HepG2 (cell line): ENCODE measurements around the gene RUNX2. TPM values are rescaled to one million over a fixed set of nuclear protein-coding genes. Genes with fewer than 3 reads are reported as not detected.

Experiments used
- ATAC-seq: fragments of 200-7000 bp; cut with Tn5 transposase; 3 replicates; pipeline ENCODE4 v1.9.1; 2020; ENCODE audit warnings: mild to moderate bottlenecking, moderate library complexity
- BruUV-seq: library from RNA; stranded (reverse); fragments of 400-500 nt; replicated peaks from 2 replicates; lab custom pipeline; 2021; lab: Mats Ljungman, UMichigan
- CTCF ChIA-PET: fragments of 300-600 bp; formaldehyde crosslinking; extraction: SDS; loops from one replicate; lab custom pipeline; 2021; ENCODE audit warnings: low total read pairs, inconsistent platforms, low intra/inter-chr PET ratio; lab: Yijun Ruan, JAX
- POLR2A ChIA-PET: fragments of 350-600 bp; sonication (Branson Sonifier 250); formaldehyde crosslinking; loops from one replicate; lab custom pipeline; 2020; ENCODE audit warnings: antibody characterized with exemption, inconsistent platforms; lab: Yijun Ruan, JAX
- DNase-seq: peaks from one replicate; pipeline ENCODE4 v3.0.0-alpha.2; 2015; ENCODE audit warnings: low spot score
- FAIRE-seq: peaks from 3 replicates; lab custom pipeline; 2011; peaks lifted over from hg19 to GRCh38; lab: Jason Lieb, UNC
- H2AFZ ChIP-seq: one replicate; pipeline ENCODE4 v1.6.1; 2011; ENCODE audit warnings: low read length, inconsistent platforms
- H3K27ac ChIP-seq: fragments of 300-600 bp; 3 replicates; pipeline ENCODE4 v1.8.0; 2011; ENCODE audit warnings: mixed run types, mild to moderate bottlenecking, mixed read lengths, low read length, inconsistent platforms; ENCODE audit not compliant: insufficient read depth; ENCODE audit errors: extremely low read length
- H3K27me3 ChIP-seq, 2 experiments: fragments of 200-600 bp in 1 of 2; 2 replicates in 1 of 2; 3 replicates in 1 of 2; pipeline versions ENCODE4 v1.6.0 to v1.8.0; 2011; ENCODE audit warnings: low read length in 2 of 2, mild to moderate bottlenecking in 2 of 2, moderate library complexity in 2 of 2, inconsistent platforms in 1 of 2; ENCODE audit not compliant: insufficient read depth in 2 of 2, control insufficient read depth in 1 of 2
- H3K36me3 ChIP-seq, 2 experiments: fragments of 200-600 bp in 1 of 2; replicated peaks in 1 of 2; 2 replicates in 1 of 2; 3 replicates in 1 of 2; pipeline versions ENCODE4 v1.5.1 to v1.8.0; 2011; ENCODE audit warnings: low read length in 2 of 2, inconsistent platforms in 1 of 2; ENCODE audit not compliant: insufficient read depth in 2 of 2, control insufficient read depth in 1 of 2
- H3K4me1 ChIP-seq: 2 replicates; pipeline ENCODE4 v1.5.1; 2012; ENCODE audit warnings: low read length, inconsistent platforms; ENCODE audit not compliant: insufficient read depth
- H3K4me2 ChIP-seq: 2 replicates; pipeline ENCODE4 v1.6.0; 2011; ENCODE audit warnings: low read depth, low read length, inconsistent platforms
- H3K4me3 ChIP-seq, 3 experiments: fragments of 200-600 bp in 1 of 3; sonication (generic), shearing (Covaris generic) in 1 of 3; replicated peaks in 1 of 3; 2 replicates each; pipeline ENCODE4 v1.5.1; 2011 to 2016; ENCODE audit warnings: low read length in 3 of 3, inconsistent platforms in 2 of 3, low read depth in 2 of 3, mild to moderate bottlenecking in 2 of 3, control low read depth in 1 of 3, mixed read lengths in 1 of 3; ENCODE audit not compliant: insufficient read depth in 1 of 3
- H3K79me2 ChIP-seq: one replicate; pipeline ENCODE4 v1.6.1; 2011; ENCODE audit warnings: low read length, inconsistent platforms; ENCODE audit not compliant: insufficient read depth
- H3K9ac ChIP-seq: 2 replicates; pipeline ENCODE4 v1.6.0; 2011; ENCODE audit warnings: mild to moderate bottlenecking, low read depth, low read length, inconsistent platforms; ENCODE audit not compliant: insufficient read depth
- H3K9me3 ChIP-seq: 2 replicates; pipeline ENCODE4 v1.5.1; 2012; ENCODE audit warnings: mild to moderate bottlenecking, low read length
- H4K20me1 ChIP-seq: 2 replicates; pipeline ENCODE4 v1.6.0; 2011; ENCODE audit warnings: inconsistent platforms, mild to moderate bottlenecking, low read length, moderate library complexity; ENCODE audit not compliant: insufficient read depth
- ATF3 ChIP-seq: sonication (generic); formaldehyde crosslinking; IDR thresholded peaks from 2 replicates; pipeline ENCODE4 v1.4.0; 2020; ENCODE audit warnings: missing genetic modification reagents
- ESRRA ChIP-seq: sonication (generic); formaldehyde crosslinking; IDR thresholded peaks from 2 replicates; pipeline ENCODE4 v1.5.1; 2020; ENCODE audit warnings: mild to moderate bottlenecking, low read depth, missing genetic modification reagents
- HMG20A ChIP-seq: IDR thresholded peaks from 2 replicates; pipeline ENCODE4 v1.6.1; 2016; ENCODE audit warnings: borderline replicate concordance
- HOXA7 ChIP-seq: sonication (generic); formaldehyde crosslinking; IDR thresholded peaks from 2 replicates; pipeline ENCODE4 v1.8.1; 2022; ENCODE audit warnings: mild to moderate bottlenecking, missing genetic modification reagents, moderate library complexity
- MEF2D ChIP-seq: sonication (generic); formaldehyde crosslinking; IDR thresholded peaks from 2 replicates; pipeline ENCODE4 v1.5.1; 2020; ENCODE audit warnings: mild to moderate bottlenecking, missing genetic modification reagents
- PHF20 ChIP-seq: sonication (generic); formaldehyde crosslinking; IDR thresholded peaks from 2 replicates; pipeline ENCODE4 v1.5.0; 2020; ENCODE audit warnings: mild to moderate bottlenecking, missing genetic modification reagents
- RAD51 ChIP-seq: fragments of 450-650 bp; IDR thresholded peaks from 2 replicates; pipeline ENCODE4 v1.6.1; 2016; ENCODE audit warnings: borderline replicate concordance
- RORA ChIP-seq: sonication (generic); formaldehyde crosslinking; IDR thresholded peaks from 2 replicates; pipeline ENCODE4 v1.5.0; 2020; ENCODE audit warnings: mild to moderate bottlenecking, missing genetic modification reagents, moderate library complexity
- SOX6 ChIP-seq, 2 experiments: fragments of 450-650 bp in 1 of 2; sonication (generic) in 1 of 2; formaldehyde crosslinking in 1 of 2; IDR thresholded peaks; 2 replicates each; pipeline versions ENCODE4 v1.4.0 to v1.6.1; 2017 to 2020; ENCODE audit warnings: antibody characterized with exemption in 1 of 2, mild to moderate bottlenecking in 1 of 2, missing genetic modification reagents in 1 of 2
- THAP11 ChIP-seq: IDR thresholded peaks from 2 replicates; pipeline ENCODE4 v1.6.1; 2016; ENCODE audit warnings: missing biosample characterization, missing genetic modification reagents
- XRCC5 ChIP-seq: fragments of 200-400 bp; formaldehyde crosslinking; optimal IDR thresholded peaks from 2 replicates; pipeline ENCODE3; 2017; ENCODE audit warnings: mild to moderate bottlenecking, low read length
- ZBTB33 ChIP-seq: sonication (generic); formaldehyde crosslinking; IDR thresholded peaks from 2 replicates; pipeline ENCODE4 v1.4.0; 2020; ENCODE audit warnings: missing genetic modification reagents
- ZFP62 ChIP-seq: sonication (generic); formaldehyde crosslinking; IDR thresholded peaks from 2 replicates; pipeline ENCODE4 v1.4.0; 2020; ENCODE audit warnings: missing genetic modification reagents
- ZFP91 ChIP-seq: sonication (generic); formaldehyde crosslinking; IDR thresholded peaks from 2 replicates; pipeline ENCODE4 v1.9.0; 2022; ENCODE audit warnings: missing genetic modification reagents, mild to moderate bottlenecking, borderline replicate concordance
- ZIK1 ChIP-seq: sonication (generic); formaldehyde crosslinking; IDR thresholded peaks from 2 replicates; pipeline ENCODE4 v1.5.0; 2020; ENCODE audit warnings: mild to moderate bottlenecking, low read depth, missing genetic modification reagents, borderline replicate concordance
- ZNF446 ChIP-seq: sonication (generic); formaldehyde crosslinking; IDR thresholded peaks from 2 replicates; pipeline ENCODE4 v1.5.0; 2020; ENCODE audit warnings: mild to moderate bottlenecking, missing genetic modification reagents
- ZNF720 ChIP-seq: sonication (generic); formaldehyde crosslinking; IDR thresholded peaks from 2 replicates; pipeline ENCODE4 v1.4.0; 2020; ENCODE audit warnings: missing genetic modification reagents
- WGBS: methylation state at CpG from one replicate; pipeline ENCODE4 v1.1.6; 2017; ENCODE audit warnings: low lambda C conversion rate; 5-methylcytosine and 5-hydroxymethylcytosine counted together
- in situ Hi-C: cut with HindIII; loops from 2 replicates; pipeline ENCODE4 v1.10.0; 2017; ENCODE audit warnings: low pct_unique_long_range_greater_than_20kb; ENCODE audit not compliant: extremely low pct_ligation_motif_present
- intact Hi-C: fragments of 100-400 bp; cut with micrococcal nuclease; formaldehyde crosslinking; loops from one replicate; pipeline ENCODE4 v1.10.0; 2022; ENCODE audit not compliant: unreplicated experiment
- polyA plus RNA-seq, 8 experiments: library from polyadenylated mRNA; depleted of rRNA in 3 of 8; stranded (reverse) in 7 of 8; unstranded in 1 of 8; fragments of >200 nt; fragmentation: Illumina TruSeq in 4 of 8; extraction: Trizol in 4 of 8; gene quantifications; 2 replicates each; pipeline versions ENCODE4 v1.2.1 to v1.2.3, GENCODE V29; 2011 to 2016; ENCODE audit warnings: low read depth in 4 of 8, missing spikeins in 1 of 8, mixed read lengths in 1 of 8; ENCODE audit not compliant: insufficient read depth in 1 of 8
- total RNA-seq, 5 experiments: library from RNA; depleted of rRNA; stranded (reverse); fragments of >200 nt; fragmentation: Illumina TruSeq; extraction: Trizol; gene quantifications; 2 replicates each; pipeline ENCODE4 v1.2.3, GENCODE V29; 2016; ENCODE audit warnings: low read depth in 1 of 5

Gene RUNX2
- total and polyA plus RNA-seq, 2 of the 13 experiments (the other 11 are each of a cell fraction or from before 2014, with no cell fraction given), result not detected

GRCh38 chr6:45563844-45564243, 235.7 kb downstream of the RUNX2 start:
- no peaks in the 10 kb centered on the region for H4K20me1 ChIP-seq
- no peak overlapping the region for H3K4me2 ChIP-seq
- peaks cover 12% of the 10 kb centered on the region for H3K4me1 ChIP-seq
- no peaks in the 10 kb centered on the region for H3K36me3 ChIP-seq
- H2AFZ ChIP-seq, result no peak overlapping the region
- no peak overlapping the region for H3K4me3 ChIP-seq
- DNase-seq (no peak), FAIRE-seq (no peak), ATAC-seq (no peak)
- BruUV-seq, result no TSS peak
- no peak overlapping the region for H3K9ac ChIP-seq
- intact Hi-C loops, result no loop called here
- H3K27me3 ChIP-seq, result peaks cover 0 to 5% of the 10 kb centered on the region in 2 experiments; a peak in 2 of 5 replicates
- ChIA-PET CTCF (no interaction called here), POLR2A (no interaction called here)
- WGBS, result 66% methylated on average over 2 of the region's 2 CpGs
- no peaks in the 10 kb centered on the region for H3K9me3 ChIP-seq
- TF ChIP-seq RORA (CRISPR knock-in tag) (no peak), ZFP62 (no peak), SOX6 (IDR thresholded peaks at IDR 0.05) (no peak), SOX6 (CRISPR knock-in tag; IDR thresholded peaks at IDR 0.05) (no peak), HOXA7 (CRISPR knock-in tag) (no peak), ZIK1 (CRISPR knock-in tag) (no peak), ESRRA (CRISPR knock-in tag) (no peak), MEF2D (CRISPR knock-in tag) (no peak), THAP11 (no peak)
- in situ Hi-C loops, result no loop called here
- H3K79me2 ChIP-seq, result no peaks in the 10 kb centered on the region
- no peak overlapping the region for H3K27ac ChIP-seq

GRCh38 chr6:45566882-45567281, 238.8 kb downstream of the RUNX2 start:
- intact Hi-C loops, result no loop called here
- DNase-seq (peak; percentile 52), FAIRE-seq (peak; percentile 60), ATAC-seq (peak; percentile 60)
- ChIA-PET POLR2A (no interaction called here), CTCF (no interaction called here)
- no peaks in the 10 kb centered on the region for H3K79me2 ChIP-seq
- H3K4me3 ChIP-seq, result no peak overlapping the region
- no peak overlapping the region for H3K27ac ChIP-seq
- in situ Hi-C loops, result no loop called here
- no peak overlapping the region for H3K9ac ChIP-seq
- 9% methylated on average over 4 of the region's 4 CpGs for WGBS
- no peaks in the 10 kb centered on the region for H3K36me3 ChIP-seq
- no TSS peak for BruUV-seq
- no peak overlapping the region for H2AFZ ChIP-seq
- no peaks in the 10 kb centered on the region for H3K9me3 ChIP-seq
- H3K4me2 ChIP-seq, result no peak overlapping the region
- H3K27me3 ChIP-seq, result peaks cover 0 to 5% of the 10 kb centered on the region in 2 experiments; a peak in 2 of 5 replicates
- no peaks in the 10 kb centered on the region for H4K20me1 ChIP-seq
- peaks cover 12% of the 10 kb centered on the region for H3K4me1 ChIP-seq
- no peak for TF ChIP-seq XRCC5
- TF ChIP-seq ZNF446 (CRISPR knock-in tag), result no peak
- TF ChIP-seq ZBTB33 (CRISPR knock-in tag), result no peak
- TF ChIP-seq ZNF720 (CRISPR knock-in tag), result no peak
- no peak for TF ChIP-seq ZFP91 (CRISPR knock-in tag)
- TF ChIP-seq RAD51, result no peak
- no peak for TF ChIP-seq PHF20 (CRISPR knock-in tag)
- TF ChIP-seq HMG20A (CRISPR knock-in tag), result 0 out of 2 replicates have a peak, but pooled peaks have one; percentile 31
- peak; percentile 63; the same call in 1 of the 2 replicates for TF ChIP-seq ATF3 (CRISPR knock-in tag)
